ENCODE results near the gene ZNF282. TPM values are rescaled to one million over a fixed set of nuclear protein-coding genes. Genes with fewer than 3 reads are reported as not detected.

ZNF282 gene
- total and polyA plus RNA-seq, 9 of the 15 experiments (the other 6 are each of a cell fraction or from before 2014, with no cell fraction given), result 0.76 to 58.6 (median 17.4) TPM

DNA sequence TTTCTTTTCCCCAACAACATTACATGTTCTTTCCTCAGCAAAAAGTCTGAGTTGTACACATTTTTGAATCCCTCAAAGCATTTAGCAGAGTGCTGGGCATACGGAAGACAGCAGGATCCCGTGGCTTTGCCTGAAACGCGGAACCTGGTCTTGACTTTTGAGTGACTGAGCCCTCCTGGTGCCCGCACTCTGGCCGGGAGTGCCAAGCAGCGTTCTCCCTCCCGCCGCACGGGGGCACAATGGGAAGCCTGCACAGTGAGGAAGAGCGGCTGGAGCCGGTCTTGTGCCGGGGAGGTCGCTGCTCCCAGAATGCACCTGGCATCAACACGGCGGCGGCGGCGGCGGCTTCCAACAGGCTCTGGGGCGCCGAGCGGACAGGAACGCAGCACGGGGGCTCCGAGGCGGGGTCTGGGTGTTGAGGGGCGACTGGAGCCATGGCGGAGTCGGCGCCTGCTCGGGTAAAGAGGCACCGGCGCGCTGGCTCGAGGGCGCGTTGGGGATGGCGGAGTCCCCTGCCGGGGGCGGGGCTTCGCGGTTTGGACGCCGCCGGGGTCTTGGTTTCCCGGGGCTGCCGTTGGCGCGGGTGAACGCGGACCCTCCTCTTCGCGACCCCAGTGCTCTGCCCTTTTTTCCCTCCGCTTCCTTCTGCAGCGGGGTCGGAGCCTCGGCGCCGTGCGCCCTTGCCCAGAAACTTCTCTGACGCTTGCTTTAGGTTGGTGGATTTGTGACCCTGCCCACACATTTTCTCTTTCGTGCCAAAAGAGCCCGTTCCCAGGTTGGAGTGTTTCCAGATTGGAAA, 44.2 kb downstream of the ZNF282 start, which contains the start of gene ZNF212 (continued):
- TF ChIP-seq, protein P1, sequence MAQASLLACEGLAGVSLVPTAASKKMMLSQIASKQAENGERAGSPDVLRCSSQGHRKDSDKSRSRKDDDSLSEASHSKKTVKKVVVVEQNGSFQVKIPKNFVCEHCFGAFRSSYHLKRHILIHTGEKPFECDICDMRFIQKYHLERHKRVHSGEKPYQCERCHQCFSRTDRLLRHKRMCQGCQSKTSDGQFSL (CRISPR knock-in tag; IDR thresholded peaks at IDR 0.05), result no peak
- TF ChIP-seq, protein P1 (tag; IDR thresholded peaks at IDR 0.05), result no peak
- peak; percentile 92 to 93 for TF ChIP-seq MAZ (CRISPR knock-in tag; conservative IDR thresholded peaks at IDR 0.05 in 1 of 2, IDR thresholded peaks at IDR 0.05 in 1 of 2)
- TF ChIP-seq, protein P2, sequence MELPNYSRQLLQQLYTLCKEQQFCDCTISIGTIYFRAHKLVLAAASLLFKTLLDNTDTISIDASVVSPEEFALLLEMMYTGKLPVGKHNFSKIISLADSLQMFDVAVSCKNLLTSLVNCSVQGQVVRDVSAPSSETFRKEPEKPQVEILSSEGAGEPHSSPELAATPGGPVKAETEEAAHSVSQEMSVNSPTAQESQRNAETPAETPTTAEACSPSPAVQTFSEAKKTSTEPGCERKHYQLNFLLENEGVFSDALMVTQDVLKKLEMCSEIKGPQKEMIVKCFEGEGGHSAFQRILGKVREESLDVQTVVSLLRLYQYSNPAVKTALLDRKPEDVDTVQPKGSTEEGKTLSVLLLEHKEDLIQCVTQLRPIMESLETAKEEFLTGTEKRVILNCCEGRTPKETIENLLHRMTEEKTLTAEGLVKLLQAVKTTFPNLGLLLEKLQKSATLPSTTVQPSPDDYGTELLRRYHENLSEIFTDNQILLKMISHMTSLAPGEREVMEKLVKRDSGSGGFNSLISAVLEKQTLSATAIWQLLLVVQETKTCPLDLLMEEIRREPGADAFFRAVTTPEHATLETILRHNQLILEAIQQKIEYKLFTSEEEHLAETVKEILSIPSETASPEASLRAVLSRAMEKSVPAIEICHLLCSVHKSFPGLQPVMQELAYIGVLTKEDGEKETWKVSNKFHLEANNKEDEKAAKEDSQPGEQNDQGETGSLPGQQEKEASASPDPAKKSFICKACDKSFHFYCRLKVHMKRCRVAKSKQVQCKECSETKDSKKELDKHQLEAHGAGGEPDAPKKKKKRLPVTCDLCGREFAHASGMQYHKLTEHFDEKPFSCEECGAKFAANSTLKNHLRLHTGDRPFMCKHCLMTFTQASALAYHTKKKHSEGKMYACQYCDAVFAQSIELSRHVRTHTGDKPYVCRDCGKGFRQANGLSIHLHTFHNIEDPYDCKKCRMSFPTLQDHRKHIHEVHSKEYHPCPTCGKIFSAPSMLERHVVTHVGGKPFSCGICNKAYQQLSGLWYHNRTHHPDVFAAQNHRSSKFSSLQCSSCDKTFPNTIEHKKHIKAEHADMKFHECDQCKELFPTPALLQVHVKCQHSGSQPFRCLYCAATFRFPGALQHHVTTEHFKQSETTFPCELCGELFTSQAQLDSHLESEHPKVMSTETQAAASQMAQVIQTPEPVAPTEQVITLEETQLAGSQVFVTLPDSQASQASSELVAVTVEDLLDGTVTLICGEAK (IDR thresholded peaks at IDR 0.05), result peak; percentile 33
- TF ChIP-seq, protein P2 (CRISPR knock-in tag; IDR thresholded peaks at IDR 0.05), result no peak
- TF ChIP-seq ZNF785 (CRISPR knock-in tag; IDR thresholded peaks at IDR 0.05), result no peak
- TF ChIP-seq ARID1B (IDR thresholded peaks at IDR 0.05), result no peak; the same call in none of the 2 replicates
- TF ChIP-seq, protein P3, sequence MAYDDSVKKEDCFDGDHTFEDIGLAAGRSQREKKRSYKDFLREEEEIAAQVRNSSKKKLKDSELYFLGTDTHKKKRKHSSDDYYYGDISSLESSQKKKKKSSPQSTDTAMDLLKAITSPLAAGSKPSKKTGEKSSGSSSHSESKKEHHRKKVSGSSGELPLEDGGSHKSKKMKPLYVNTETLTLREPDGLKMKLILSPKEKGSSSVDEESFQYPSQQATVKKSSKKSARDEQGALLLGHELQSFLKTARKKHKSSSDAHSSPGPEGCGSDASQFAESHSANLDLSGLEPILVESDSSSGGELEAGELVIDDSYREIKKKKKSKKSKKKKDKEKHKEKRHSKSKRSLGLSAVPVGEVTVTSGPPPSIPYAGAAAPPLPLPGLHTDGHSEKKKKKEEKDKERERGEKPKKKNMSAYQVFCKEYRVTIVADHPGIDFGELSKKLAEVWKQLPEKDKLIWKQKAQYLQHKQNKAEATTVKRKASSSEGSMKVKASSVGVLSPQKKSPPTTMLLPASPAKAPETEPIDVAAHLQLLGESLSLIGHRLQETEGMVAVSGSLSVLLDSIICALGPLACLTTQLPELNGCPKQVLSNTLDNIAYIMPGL (CRISPR knock-in tag; IDR thresholded peaks at IDR 0.05), result no peak; the same call in 1 of the 2 replicates
